ENCODE data around the gene DUSP18.

The DUSP18 gene

GRCh38 chr22:30705710-30706651 is 38.3 kb upstream of the DUSP18 start:
- no peaks in the 10 kb centered on the region for H3K9me3 ChIP-seq (ENCODE audit: insufficient read depth, low read length)
- no peak overlapping the region for H3K9ac ChIP-seq (ENCODE audit: low read length)
- no peaks in the 10 kb centered on the region for H3K36me3 ChIP-seq (replicated peaks; ENCODE audit: low read depth, low read length)
- H4K20me1 ChIP-seq (ENCODE audit: insufficient read depth, low read length): no peaks in the 10 kb centered on the region
- peaks cover 12% of the 10 kb centered on the region for H3K27me3 ChIP-seq (ENCODE audit: low read depth, low read length)
- no peak overlapping the region for H3K27ac ChIP-seq (ENCODE audit: low read length)
- TF ChIP-seq EZH2phosphoT487 (IDR thresholded peaks at IDR 0.05; ENCODE audit: low read depth) (no peak), CTCF (IDR thresholded peaks at IDR 0.05; ENCODE audit: low read depth, low read length) (no peak)
- no peaks in the 10 kb centered on the region for H3K79me2 ChIP-seq (ENCODE audit: low read length)
- H2AFZ ChIP-seq (ENCODE audit: low read depth, low read length): no peak overlapping the region
- H3K4me3 ChIP-seq (ENCODE audit: low read length): peak overlapping the region; percentile 17
- peak overlapping the region; percentile 68 for H3K4me2 ChIP-seq (ENCODE audit: low read length)
- H3K4me1 ChIP-seq (ENCODE audit: low read length): peaks cover 16% of the 10 kb centered on the region

GRCh38 chr22:30704978-30705377 is 37.3 kb upstream of the DUSP18 start:
- Histone ChIP-seq H3K27me3 (ENCODE audit: low read depth, low read length) (peaks cover 18% of the 10 kb centered on the region), H3K79me2 (ENCODE audit: low read length) (no peaks in the 10 kb centered on the region), H3K9ac (ENCODE audit: low read length) (no peak overlapping the region), H3K4me2 (ENCODE audit: low read length) (no peak overlapping the region), H3K27ac (ENCODE audit: low read length) (no peak overlapping the region), H3K36me3 (replicated peaks; ENCODE audit: low read depth, low read length) (no peaks in the 10 kb centered on the region), H4K20me1 (ENCODE audit: insufficient read depth, low read length) (no peaks in the 10 kb centered on the region), H2AFZ (ENCODE audit: low read depth, low read length) (no peak overlapping the region), H3K4me1 (ENCODE audit: low read length) (peaks cover 16% of the 10 kb centered on the region), H3K9me3 (ENCODE audit: insufficient read depth, low read length) (no peaks in the 10 kb centered on the region), H3K4me3 (ENCODE audit: low read length) (no peak overlapping the region)
- TF ChIP-seq CTCF (IDR thresholded peaks at IDR 0.05; ENCODE audit: low read depth, low read length) (no peak), EZH2phosphoT487 (IDR thresholded peaks at IDR 0.05; ENCODE audit: low read depth) (no peak)

- H3K9ac ChIP-seq (ENCODE audit: low read length): no peak overlapping the region
- H3K4me3 ChIP-seq (ENCODE audit: low read length): no peak overlapping the region
- H3K79me2 ChIP-seq (ENCODE audit: low read length): no peaks in the 10 kb centered on the region
- no peaks in the 10 kb centered on the region for H3K9me3 ChIP-seq (ENCODE audit: insufficient read depth, low read length)
- H3K27me3 ChIP-seq (ENCODE audit: low read depth, low read length): peaks cover 28% of the 10 kb centered on the region
- no peak overlapping the region for H3K27ac ChIP-seq (ENCODE audit: low read length)
- no peak for TF ChIP-seq CTCF (IDR thresholded peaks at IDR 0.05; ENCODE audit: low read depth, low read length)
- no peak for TF ChIP-seq EZH2phosphoT487 (IDR thresholded peaks at IDR 0.05; ENCODE audit: low read depth)
- H2AFZ ChIP-seq (ENCODE audit: low read depth, low read length): no peak overlapping the region
- no peaks in the 10 kb centered on the region for H3K36me3 ChIP-seq (replicated peaks; ENCODE audit: low read depth, low read length)
- no peaks in the 10 kb centered on the region for H4K20me1 ChIP-seq (ENCODE audit: insufficient read depth, low read length)
- no peak overlapping the region for H3K4me2 ChIP-seq (ENCODE audit: low read length)
- H3K4me1 ChIP-seq (ENCODE audit: low read length): peaks cover 16% of the 10 kb centered on the region
Measured at GRCh38 chr22:30702856-30703255, 35.2 kb upstream of the DUSP18 start.

GRCh38 chr22:30701872-30702271 is 34.2 kb upstream of the DUSP18 start:
- Histone ChIP-seq H3K4me3 (ENCODE audit: low read length) (no peak overlapping the region), H4K20me1 (ENCODE audit: insufficient read depth, low read length) (no peaks in the 10 kb centered on the region), H3K4me1 (ENCODE audit: low read length) (peaks cover 16% of the 10 kb centered on the region), H3K27me3 (ENCODE audit: low read depth, low read length) (peaks cover 33% of the 10 kb centered on the region), H3K27ac (ENCODE audit: low read length) (no peak overlapping the region), H3K9me3 (ENCODE audit: insufficient read depth, low read length) (no peaks in the 10 kb centered on the region), H3K36me3 (replicated peaks; ENCODE audit: low read depth, low read length) (no peaks in the 10 kb centered on the region), H3K9ac (ENCODE audit: low read length) (no peak overlapping the region), H3K79me2 (ENCODE audit: low read length) (no peaks in the 10 kb centered on the region), H3K4me2 (ENCODE audit: low read length) (no peak overlapping the region), H2AFZ (ENCODE audit: low read depth, low read length) (no peak overlapping the region)
- TF ChIP-seq CTCF (IDR thresholded peaks at IDR 0.05; ENCODE audit: low read depth, low read length): no peak

Data from OCI-LY3 (cell line).